IPS-18a (cell line): Measurements from ENCODE around the gene DENND1A.

Experiments used
- H3K27ac ChIP-seq: one replicate; pipeline ENCODE4 v1.5.1; 2013; ENCODE audit warnings: low read length
- H3K27me3 ChIP-seq: one replicate; pipeline ENCODE4 v1.6.1; 2013; ENCODE audit warnings: mild to moderate bottlenecking, low read length; ENCODE audit not compliant: control insufficient read depth, insufficient read depth
- H3K36me3 ChIP-seq: one replicate; pipeline ENCODE4 v1.6.1; 2013; ENCODE audit warnings: low read depth, low read length; ENCODE audit not compliant: control insufficient read depth
- H3K4me1 ChIP-seq: one replicate; pipeline ENCODE4 v1.6.1; 2013; ENCODE audit warnings: low read depth, low read length; ENCODE audit not compliant: control insufficient read depth
- H3K4me3 ChIP-seq: one replicate; pipeline ENCODE4 v1.5.1; 2013; ENCODE audit warnings: low read length
- H3K9ac ChIP-seq: one replicate; pipeline ENCODE4 v1.6.1; 2013; ENCODE audit warnings: mild to moderate bottlenecking, low read length, moderate library complexity
- H3K9me3 ChIP-seq: one replicate; pipeline ENCODE4 v1.6.1; 2013; ENCODE audit warnings: low read depth, low read length; ENCODE audit not compliant: control insufficient read depth

Gene DENND1A

DNA sequence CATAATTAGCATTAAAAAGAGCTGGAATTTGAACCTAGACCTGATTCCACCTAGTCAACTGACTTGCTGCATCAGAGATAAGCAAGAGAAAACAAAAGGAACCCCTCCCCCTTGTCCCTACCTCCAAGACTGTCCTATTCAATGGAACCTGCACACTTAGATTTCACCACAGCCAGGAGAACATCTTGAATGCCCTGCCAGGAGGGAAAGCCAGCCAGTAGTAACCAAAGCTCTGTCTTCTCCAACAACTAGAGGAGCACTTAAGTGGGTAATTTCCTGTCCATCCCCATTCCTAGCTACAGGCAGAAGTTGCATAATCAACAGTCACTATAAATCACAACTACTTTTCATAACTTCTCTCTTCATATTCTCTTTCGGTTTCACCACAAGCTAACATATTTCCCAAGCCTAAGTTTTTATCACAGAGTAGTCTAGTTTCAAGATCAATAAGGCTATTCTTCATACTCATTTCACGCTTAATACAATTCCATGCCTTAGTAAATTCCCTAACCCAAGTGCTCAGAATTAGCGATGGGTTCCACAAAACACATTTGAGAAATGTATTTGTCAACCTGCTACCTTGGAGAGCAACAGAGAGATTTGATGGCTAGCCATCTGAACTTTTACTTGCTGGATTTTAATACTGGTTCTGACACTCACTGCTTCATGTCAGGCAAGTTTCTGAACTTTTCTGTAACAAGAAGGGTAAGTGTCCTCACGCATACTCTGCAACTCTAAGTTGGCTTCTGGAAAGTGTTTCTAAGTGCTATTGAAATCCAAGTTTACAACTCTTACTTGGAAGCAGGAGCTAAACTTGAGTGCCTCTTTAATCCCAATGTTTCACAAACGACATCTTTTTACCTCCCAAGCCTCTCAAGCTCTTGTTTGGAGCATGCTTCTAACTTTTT is 2.0 kb downstream of the DENND1A start:
- Histone ChIP-seq H3K9ac (no peak overlapping the region), H3K27me3 (peaks cover 4% of the 10 kb centered on the region), H3K27ac (no peak overlapping the region), H3K4me1 (peaks cover 49% of the 10 kb centered on the region), H3K36me3 (no peaks in the 10 kb centered on the region), H3K9me3 (peaks cover 6% of the 10 kb centered on the region), H3K4me3 (peak overlapping the region; percentile 62)

DNA sequence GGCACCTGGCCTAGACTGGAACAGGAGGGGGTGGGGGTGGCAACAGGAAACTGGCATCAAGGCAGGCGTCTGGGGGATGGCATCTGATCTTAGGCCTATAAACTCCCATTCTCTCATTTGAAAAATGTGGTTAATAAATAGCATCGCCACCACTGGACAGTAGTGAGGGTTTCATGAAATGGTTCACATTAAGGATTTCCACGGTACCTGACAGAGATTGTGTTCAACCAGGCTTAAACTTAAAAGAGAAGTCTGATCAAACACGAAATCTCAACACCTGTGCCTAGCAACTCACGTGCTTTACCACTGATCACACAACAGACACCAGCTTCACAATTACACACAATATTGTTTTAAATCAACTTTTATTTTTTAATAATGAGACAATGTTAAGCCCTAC is 3.0 kb downstream of the DENND1A start:
- Histone ChIP-seq H3K36me3 (no peaks in the 10 kb centered on the region), H3K27ac (no peak overlapping the region), H3K4me3 (no peak overlapping the region), H3K4me1 (peaks cover 49% of the 10 kb centered on the region), H3K27me3 (peaks cover 4% of the 10 kb centered on the region), H3K9ac (no peak overlapping the region), H3K9me3 (peaks cover 6% of the 10 kb centered on the region)

DNA sequence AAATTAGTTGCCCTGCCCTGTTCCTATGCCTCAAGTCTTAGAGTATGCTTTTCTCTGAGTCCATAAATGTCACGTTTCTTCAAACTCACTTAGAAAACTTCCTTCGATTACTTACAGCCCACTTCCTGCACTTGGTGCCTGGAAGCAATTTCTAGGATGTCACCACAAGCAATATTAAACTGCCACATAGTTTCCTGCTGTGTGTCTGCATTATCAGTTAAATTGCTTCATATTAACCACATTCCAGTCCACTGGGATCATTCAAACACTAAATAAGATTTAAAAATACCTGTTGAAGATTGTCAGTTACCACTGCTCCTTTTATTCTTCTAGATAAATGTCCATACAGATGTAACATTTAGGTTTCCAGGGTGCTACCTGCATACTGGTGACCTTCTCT is 4.1 kb downstream of the DENND1A start:
- H3K27ac ChIP-seq, result no peak overlapping the region

DNA sequence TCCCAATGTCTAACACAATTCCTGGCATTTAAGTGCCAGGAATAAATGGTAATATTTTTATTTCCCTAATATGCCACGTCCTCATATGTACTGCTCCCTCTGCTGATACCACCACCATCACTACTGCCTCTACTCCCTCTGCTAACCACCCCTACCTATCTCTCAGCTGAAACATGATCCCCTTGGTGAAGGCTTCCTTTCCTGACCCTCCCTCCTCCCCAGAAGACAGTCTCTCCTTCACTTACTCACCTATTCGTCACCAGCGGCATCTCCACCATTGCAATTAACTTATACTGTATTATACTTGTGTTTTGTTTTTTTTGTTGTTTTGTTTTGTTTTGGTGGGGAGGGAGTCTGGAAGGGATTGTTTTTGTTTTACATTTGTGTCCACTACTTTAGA is 4.8 kb downstream of the DENND1A start:
- Histone ChIP-seq H3K36me3 (no peaks in the 10 kb centered on the region), H3K4me3 (no peak overlapping the region), H3K27ac (no peak overlapping the region), H3K9ac (no peak overlapping the region), H3K27me3 (peaks cover 4% of the 10 kb centered on the region), H3K4me1 (peaks cover 41% of the 10 kb centered on the region), H3K9me3 (peaks cover 6% of the 10 kb centered on the region)

More for the DNA sequence above, 4.1 kb downstream of the DENND1A start:
- peaks cover 47% of the 10 kb centered on the region for H3K4me1 ChIP-seq
- no peak overlapping the region for H3K4me3 ChIP-seq
- H3K9ac ChIP-seq, result no peak overlapping the region
- H3K27me3 ChIP-seq, result peaks cover 4% of the 10 kb centered on the region
- H3K36me3 ChIP-seq, result no peaks in the 10 kb centered on the region
- H3K9me3 ChIP-seq, result peaks cover 6% of the 10 kb centered on the region

DNA sequence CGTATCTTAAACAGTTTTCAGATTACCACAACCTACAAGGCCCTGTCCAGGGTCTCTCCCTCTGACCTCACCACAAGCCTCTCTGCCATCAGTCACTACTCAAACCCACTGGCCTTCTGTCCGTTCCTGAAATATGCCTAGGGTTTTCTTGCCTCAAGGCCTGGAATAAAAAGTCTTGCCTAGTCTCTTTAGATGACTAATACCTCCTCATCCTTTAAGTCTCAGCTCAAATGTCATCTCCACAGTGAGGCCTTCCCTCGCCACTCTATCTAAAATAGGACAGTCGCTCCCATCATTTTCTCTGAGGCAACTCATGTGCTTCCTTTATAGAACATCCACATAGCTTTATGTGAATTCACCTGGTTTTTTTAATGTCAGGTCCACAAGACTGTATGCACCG is 5.2 kb downstream of the DENND1A start:
- no peaks in the 10 kb centered on the region for H3K36me3 ChIP-seq
- H3K27ac ChIP-seq, result no peak overlapping the region
- peaks cover 6% of the 10 kb centered on the region for H3K9me3 ChIP-seq
- H3K4me1 ChIP-seq, result peaks cover 41% of the 10 kb centered on the region
- H3K9ac ChIP-seq, result no peak overlapping the region
- no peak overlapping the region for H3K4me3 ChIP-seq
- H3K27me3 ChIP-seq, result peaks cover 4% of the 10 kb centered on the region

DNA sequence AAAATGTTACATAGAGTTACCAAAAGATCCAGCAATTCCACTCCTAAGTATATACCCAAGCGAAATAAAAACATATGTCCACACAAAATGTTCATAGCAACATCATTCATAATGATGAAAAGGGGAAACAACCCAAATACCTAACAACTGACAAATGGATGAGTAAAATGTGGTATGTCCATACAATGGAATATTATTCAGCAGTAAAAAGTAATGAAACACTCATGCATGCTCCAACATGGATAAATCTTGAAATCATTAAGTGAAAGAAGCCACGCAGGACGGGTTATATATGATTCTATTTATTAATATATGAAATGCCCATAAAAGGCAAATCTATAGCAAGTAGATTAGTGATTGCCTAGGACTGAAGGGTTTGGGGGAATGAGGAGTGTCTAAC is 6.0 kb downstream of the DENND1A start:
- Histone ChIP-seq H3K9me3 (peaks cover 6% of the 10 kb centered on the region), H3K9ac (no peak overlapping the region), H3K4me1 (peaks cover 39% of the 10 kb centered on the region), H3K27me3 (peaks cover 4% of the 10 kb centered on the region), H3K4me3 (no peak overlapping the region), H3K27ac (no peak overlapping the region), H3K36me3 (no peaks in the 10 kb centered on the region)

DNA sequence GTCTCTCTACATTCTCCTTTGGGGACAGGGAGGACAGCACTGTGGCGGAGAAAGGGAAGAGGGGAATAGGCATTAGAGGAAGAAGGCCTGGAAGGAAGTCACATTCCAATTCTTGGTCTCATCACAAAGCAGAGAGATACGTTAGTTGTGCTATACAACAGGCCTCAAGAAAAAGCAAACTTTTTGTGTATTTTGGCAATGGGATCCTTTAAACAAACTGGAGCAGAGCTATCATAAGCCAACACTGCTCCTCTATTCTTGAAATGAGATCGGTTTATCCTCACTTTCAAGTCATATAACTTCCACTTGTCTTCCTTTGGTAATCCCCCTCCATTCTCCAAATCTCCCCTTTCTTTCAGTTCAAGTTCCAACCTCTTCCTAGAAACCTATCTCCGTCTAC is 6.5 kb downstream of the DENND1A start:
- Histone ChIP-seq H3K27me3 (peaks cover 1% of the 10 kb centered on the region), H3K27ac (no peak overlapping the region), H3K4me3 (no peak overlapping the region), H3K4me1 (peaks cover 34% of the 10 kb centered on the region), H3K9ac (no peak overlapping the region), H3K36me3 (no peaks in the 10 kb centered on the region), H3K9me3 (peaks cover 6% of the 10 kb centered on the region)

DNA sequence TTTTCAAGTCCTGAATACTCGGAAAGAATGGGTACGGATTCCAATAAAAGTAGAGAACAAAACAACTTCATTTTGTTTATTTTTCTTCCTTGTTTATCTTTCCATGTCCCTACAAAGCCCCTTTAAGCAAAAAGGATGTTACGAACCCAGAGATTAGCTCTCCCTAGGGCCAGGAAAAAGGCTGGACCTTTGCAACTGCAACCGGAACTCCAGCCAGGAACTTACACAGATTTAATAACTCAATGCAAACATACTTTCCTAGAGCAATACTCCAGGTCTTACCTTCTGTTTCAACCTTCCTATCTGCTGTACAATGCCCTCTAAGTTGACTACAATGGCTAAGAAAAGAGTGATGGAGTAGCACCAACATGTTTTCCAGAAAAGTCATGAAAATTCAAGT is 7.0 kb downstream of the DENND1A start:
- Histone ChIP-seq H3K4me3 (no peak overlapping the region), H3K4me1 (peaks cover 29% of the 10 kb centered on the region), H3K9ac (no peak overlapping the region)

DNA sequence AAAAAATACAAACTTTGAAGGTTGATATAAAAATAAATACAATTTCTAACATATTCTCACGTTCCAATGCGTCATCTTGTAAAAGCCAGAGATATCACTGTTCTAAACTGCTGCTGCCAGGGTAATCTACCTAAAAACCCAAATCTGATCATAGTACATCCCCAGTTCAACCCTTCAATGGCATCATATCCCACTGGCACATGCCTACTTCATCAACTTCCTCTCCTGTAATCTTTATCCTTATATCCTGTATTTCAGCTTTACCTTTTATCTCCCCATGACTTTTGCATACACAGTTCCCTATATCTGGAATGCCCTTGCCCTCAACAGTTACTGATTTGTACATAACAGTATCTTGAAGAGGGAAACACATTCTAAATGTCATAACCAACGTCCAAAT is 7.5 kb downstream of the DENND1A start:
- H3K4me3 ChIP-seq, result no peak overlapping the region
- H3K9ac ChIP-seq, result no peak overlapping the region
- H3K9me3 ChIP-seq, result peaks cover 6% of the 10 kb centered on the region
- H3K36me3 ChIP-seq, result no peaks in the 10 kb centered on the region
- H3K4me1 ChIP-seq, result peaks cover 24% of the 10 kb centered on the region
- no peak overlapping the region for H3K27ac ChIP-seq
- H3K27me3 ChIP-seq, result no peaks in the 10 kb centered on the region

More for the DNA sequence above, 7.0 kb downstream of the DENND1A start:
- H3K27ac ChIP-seq, result no peak overlapping the region
- H3K9me3 ChIP-seq, result peaks cover 6% of the 10 kb centered on the region
- H3K27me3 ChIP-seq, result no peaks in the 10 kb centered on the region
- no peaks in the 10 kb centered on the region for H3K36me3 ChIP-seq

DNA sequence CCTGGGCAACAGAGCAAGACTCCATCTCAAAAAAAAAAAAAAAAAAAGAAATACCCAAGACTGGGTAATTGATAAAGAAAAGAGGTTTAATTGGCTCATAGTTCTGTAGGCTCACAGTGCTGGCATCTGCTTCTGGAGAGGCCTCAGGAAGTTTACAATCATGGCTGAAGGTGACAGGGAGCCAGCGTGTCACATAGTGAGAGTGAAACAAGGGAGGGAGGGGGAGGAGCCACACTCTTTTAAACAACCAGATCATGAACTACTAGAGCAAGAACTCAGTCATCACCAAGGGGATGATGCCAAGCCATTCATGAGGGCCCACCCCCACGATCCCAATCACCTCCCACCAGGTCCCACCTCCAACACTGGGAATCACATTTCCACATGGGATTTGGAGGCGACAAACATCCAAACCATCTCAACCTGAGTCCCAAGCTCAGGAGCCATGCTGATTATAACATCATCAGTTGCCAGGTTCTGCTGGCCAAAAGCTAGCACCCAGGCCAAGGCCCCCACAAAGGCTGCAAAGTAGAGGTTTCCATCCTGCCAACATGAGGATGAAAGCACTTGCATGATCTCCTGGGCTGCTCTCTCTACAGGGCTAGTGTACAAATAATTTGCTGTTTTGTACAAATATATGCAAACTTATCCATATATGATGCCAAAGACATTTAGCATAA is 15.3 kb downstream of the DENND1A start:
- no peaks in the 10 kb centered on the region for H3K27me3 ChIP-seq
- peaks cover 17% of the 10 kb centered on the region for H3K4me1 ChIP-seq
- H3K9ac ChIP-seq, result no peak overlapping the region
- no peak overlapping the region for H3K4me3 ChIP-seq
- H3K27ac ChIP-seq, result no peak overlapping the region
- no peaks in the 10 kb centered on the region for H3K36me3 ChIP-seq
- H3K9me3 ChIP-seq, result no peaks in the 10 kb centered on the region

DNA sequence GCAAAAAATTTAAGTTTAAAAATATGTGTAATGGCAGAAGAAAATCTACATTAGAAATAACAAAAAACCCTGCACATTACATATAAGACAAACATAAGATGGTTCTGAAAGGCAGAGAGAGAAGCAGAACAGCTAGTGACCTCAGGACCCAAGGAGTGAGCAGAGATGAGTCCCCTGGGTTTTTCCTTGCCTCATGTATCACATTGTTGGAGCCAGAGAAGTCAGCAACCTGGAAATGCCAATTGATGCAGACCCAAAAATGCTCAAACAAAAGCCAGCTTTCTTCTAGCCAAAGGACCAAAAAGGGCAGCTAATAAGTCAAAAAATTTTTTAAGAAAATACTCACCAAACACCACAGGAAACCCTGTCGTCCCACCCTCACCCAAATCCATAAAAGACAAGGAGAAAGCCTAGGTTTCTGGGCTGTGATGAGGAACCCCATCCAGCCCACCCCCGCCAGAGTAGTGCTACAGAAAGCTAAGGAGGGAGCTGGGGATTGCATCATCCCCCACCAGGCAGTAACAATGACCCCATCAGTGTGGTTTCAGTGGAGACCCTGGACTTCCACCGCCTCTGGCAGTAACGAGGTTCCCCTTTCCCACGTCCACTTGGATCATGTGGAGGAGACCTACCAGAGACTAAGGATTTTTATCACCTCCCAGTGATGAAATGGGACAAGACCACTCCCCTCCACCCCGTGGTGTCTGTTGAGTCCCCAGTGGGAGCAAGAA is 17.6 kb downstream of the DENND1A start:
- Histone ChIP-seq H3K4me3 (no peak overlapping the region), H3K9ac (no peak overlapping the region), H3K27me3 (no peaks in the 10 kb centered on the region), H3K36me3 (no peaks in the 10 kb centered on the region), H3K9me3 (no peaks in the 10 kb centered on the region), H3K27ac (no peak overlapping the region), H3K4me1 (peaks cover 17% of the 10 kb centered on the region)
